Prostate gland (tissue), 2 donors: ENCODE results near the gene SLC25A34.

Experiments
- CTCF ChIP-seq, 4 experiments: fragments of 200-600 bp in 2 of 4; fragments of 450-650 bp in 2 of 4; sonication (generic) in 2 of 4; IDR thresholded peaks; 1 replicate in 3 of 4; 2 replicates in 1 of 4; pipeline ENCODE4 v1.5.1; 2016 to 2019; ENCODE audit warnings: antibody characterized with exemption in 4 of 4, mild to moderate bottlenecking in 2 of 4, moderate library complexity in 2 of 4
- POLR2A ChIP-seq: fragments of 450-650 bp; IDR thresholded peaks from one replicate; pipeline ENCODE4 v1.6.1; 2016; ENCODE audit warnings: antibody characterized with exemption, mild to moderate bottlenecking
- POLR2AphosphoS5 ChIP-seq: sonication (generic); formaldehyde crosslinking; IDR thresholded peaks from one replicate; pipeline ENCODE4 v1.6.1; 2017; ENCODE audit warnings: antibody characterized with exemption

- TF ChIP-seq POLR2A (peak; percentile 42), CTCF (IDR thresholded peaks at IDR 0.05) (no peak), POLR2AphosphoS5 (peak; percentile 79)
Observed at GRCh38 chr1:15703562-15703961, 32.5 kb upstream of the SLC25A34 start.
